Mucosa of descending colon (tissue), 3 donors: ENCODE data around the gene TMEM150C. TPM values are rescaled to one million over a fixed set of nuclear protein-coding genes. Genes with fewer than 3 reads are reported as not detected.
A peak's percentile ranks its signal among the peaks of the same experiment; 100 is the strongest.

ENCODE experiments used
- ATAC-seq: fragments of 200-7000 bp; cut with Tn5 transposase; one replicate; pipeline ENCODE4 v1.9.1; 2020; ENCODE audit warnings: mild to moderate bottlenecking, moderate library complexity
- DNase-seq, 3 donors: peaks; one replicate each; pipeline ENCODE4 v3.0.0-alpha.2; 2020
- H3K36me3 ChIP-seq: fragments of 200-600 bp; one replicate; pipeline ENCODE4 v1.8.0; 2021; ENCODE audit warnings: low read depth, mild to moderate bottlenecking
- H3K4me1 ChIP-seq: fragments of 200-600 bp; one replicate; pipeline ENCODE4 v1.8.0; 2021; ENCODE audit warnings: low read depth, mild to moderate bottlenecking
- H3K4me3 ChIP-seq: fragments of 200-600 bp; one replicate; pipeline ENCODE4 v1.8.0; 2021; ENCODE audit warnings: mild to moderate bottlenecking
- H3K9me3 ChIP-seq: fragments of 200-600 bp; one replicate; pipeline ENCODE4 v1.8.0; 2021; ENCODE audit warnings: mild to moderate bottlenecking
- intact Hi-C, 2 donors: fragments of 100-400 bp; cut with DNase I in 1 of 2; cut with micrococcal nuclease in 1 of 2; formaldehyde crosslinking; loops; one replicate each; pipeline versions ENCODE4 v1.11.0 to v1.11.1; 2022; cut with DNase I, micrococcal nuclease
- long read RNA-seq, 2 donors: library from polyadenylated mRNA; unstranded; transcript quantifications; one replicate each; pipeline ENCODE4 v2.0.0, GENCODE V29; 2019 to 2021
- total RNA-seq, 3 donors: library from RNA; stranded (reverse); fragmentation: NEBNext Ultra II Directional in 2 of 3; extraction: Animal tissue kit (Norgen Biotek cat#: 25700) in 2 of 3; gene quantifications; one replicate each; pipeline versions ENCODE4 v1.2.1 to v1.2.4, GENCODE V29; 2021 to 2023
- TF ChIP-seq, protein P1 (sequence below): fragments of 200-600 bp; IDR thresholded peaks from one replicate; pipeline ENCODE4 v1.8.0; 2022; ENCODE audit warnings: antibody characterized with exemption, mild to moderate bottlenecking
- donor health status: DM: no; HTN: no; CAD: no; lungs with moderate emphysema.
- donor health status: DM: no; HTN: no; CAD: no.
- donor health status: DM: no; HTN: yes; CAD: no.

TMEM150C gene
- 1 to 10 TPM; 1.6 to 9.4 (median 3.4) TPM for total RNA-seq
- long read RNA-seq, donor 1, transcript TMEM150C-201 (8 exons, 1,990 nt) = major isoform, 17 of 23 reads
- long read RNA-seq, donor 1, partial matches to known transcripts = 1 of 23 reads
- long read RNA-seq, donor 1, other reads (novel, unspliced or antisense) = 3 of 23 reads
- long read RNA-seq, donor 2, partial matches to known transcripts = 0 of 3 reads
- long read RNA-seq, donor 2, other reads (novel, unspliced or antisense) = 1 of 3 reads

DNA sequence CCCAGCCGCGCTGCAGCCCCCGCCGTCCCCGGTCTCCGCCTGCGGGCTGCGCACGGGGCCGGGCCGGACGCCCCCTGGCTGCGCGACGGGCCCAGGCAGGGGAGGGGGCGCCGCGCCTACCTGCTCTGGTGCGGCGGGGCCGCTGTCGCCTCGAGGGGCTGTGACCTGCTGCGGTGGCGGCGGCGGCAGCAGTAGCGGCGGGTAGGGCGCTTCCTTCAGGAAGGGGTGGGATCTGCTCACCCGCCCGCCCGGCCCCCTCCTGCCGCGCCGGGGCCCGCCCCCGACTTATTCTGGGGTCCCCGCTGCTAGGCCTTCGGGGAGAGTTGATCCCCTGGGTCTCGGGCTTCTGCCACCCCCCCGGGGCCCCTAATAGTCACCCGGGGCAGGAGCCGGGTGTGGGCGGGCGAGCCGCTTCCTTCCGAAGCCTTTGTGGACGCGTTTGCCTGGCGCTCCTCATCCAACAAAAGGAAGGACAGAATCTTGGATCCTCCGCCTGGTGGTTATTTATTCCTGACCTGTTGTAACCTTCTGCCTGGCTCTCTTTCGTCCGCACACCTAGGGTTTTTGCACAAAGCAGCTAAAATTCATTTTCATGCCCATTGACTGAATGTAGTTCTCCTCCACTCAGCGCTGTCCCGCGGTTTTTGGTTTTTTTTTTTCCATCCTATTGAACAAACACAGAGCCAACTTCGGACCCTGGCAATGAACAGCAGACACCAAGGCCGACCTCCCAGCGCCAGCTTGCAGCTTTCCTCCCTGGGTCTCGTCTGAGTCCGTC lies at the start of gene TMEM150C:
TSS of gene TMEM150C (minus strand) at position 203 of the 778 bp plus-strand sequence. CDS start 57,331 bp downstream, outside the sequence.
- Histone ChIP-seq H3K4me1 (no peaks in the 10 kb centered on the region), H3K9me3 (no peaks in the 10 kb centered on the region), H3K4me3 (peak within 1 kb of the TSS; percentile 34), H3K36me3 (no peaks in the 10 kb centered on the region)
- TF ChIP-seq, protein P1, sequence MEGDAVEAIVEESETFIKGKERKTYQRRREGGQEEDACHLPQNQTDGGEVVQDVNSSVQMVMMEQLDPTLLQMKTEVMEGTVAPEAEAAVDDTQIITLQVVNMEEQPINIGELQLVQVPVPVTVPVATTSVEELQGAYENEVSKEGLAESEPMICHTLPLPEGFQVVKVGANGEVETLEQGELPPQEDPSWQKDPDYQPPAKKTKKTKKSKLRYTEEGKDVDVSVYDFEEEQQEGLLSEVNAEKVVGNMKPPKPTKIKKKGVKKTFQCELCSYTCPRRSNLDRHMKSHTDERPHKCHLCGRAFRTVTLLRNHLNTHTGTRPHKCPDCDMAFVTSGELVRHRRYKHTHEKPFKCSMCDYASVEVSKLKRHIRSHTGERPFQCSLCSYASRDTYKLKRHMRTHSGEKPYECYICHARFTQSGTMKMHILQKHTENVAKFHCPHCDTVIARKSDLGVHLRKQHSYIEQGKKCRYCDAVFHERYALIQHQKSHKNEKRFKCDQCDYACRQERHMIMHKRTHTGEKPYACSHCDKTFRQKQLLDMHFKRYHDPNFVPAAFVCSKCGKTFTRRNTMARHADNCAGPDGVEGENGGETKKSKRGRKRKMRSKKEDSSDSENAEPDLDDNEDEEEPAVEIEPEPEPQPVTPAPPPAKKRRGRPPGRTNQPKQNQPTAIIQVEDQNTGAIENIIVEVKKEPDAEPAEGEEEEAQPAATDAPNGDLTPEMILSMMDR = no peak
- peak; percentile 24 to 53 (median 45) for DNase-seq
- ATAC-seq = peak; percentile 68
- intact Hi-C loops = no loop called here

DNA sequence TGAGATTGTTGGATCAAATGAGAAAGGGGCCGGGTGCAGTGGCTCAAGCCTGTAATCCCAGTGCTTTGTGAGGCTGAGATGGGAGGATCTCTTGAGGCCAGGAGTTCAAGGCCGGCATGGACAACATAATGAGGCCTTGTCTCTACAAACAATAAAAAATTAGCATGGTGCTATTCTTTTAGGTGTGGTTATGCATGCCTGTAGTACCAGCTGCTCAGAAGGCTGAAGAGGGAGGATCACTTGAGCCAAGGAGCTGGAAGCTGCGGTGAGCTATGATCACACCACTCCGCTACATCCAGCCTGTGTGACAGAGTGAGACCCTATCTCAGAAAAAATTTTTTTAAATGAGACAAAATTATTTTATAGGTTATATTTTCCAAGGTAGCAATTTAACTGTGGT lies 49.7 kb upstream of the TMEM150C start:
- Histone ChIP-seq H3K36me3 (no peaks in the 10 kb centered on the region), H3K9me3 (no peaks in the 10 kb centered on the region), H3K4me1 (no peaks in the 10 kb centered on the region), H3K4me3 (no peak overlapping the region)
- TF ChIP-seq, protein P1 = no peak
- ATAC-seq (peak; percentile 25), DNase-seq (no peak)
- intact Hi-C loops = no loop called here

DNA sequence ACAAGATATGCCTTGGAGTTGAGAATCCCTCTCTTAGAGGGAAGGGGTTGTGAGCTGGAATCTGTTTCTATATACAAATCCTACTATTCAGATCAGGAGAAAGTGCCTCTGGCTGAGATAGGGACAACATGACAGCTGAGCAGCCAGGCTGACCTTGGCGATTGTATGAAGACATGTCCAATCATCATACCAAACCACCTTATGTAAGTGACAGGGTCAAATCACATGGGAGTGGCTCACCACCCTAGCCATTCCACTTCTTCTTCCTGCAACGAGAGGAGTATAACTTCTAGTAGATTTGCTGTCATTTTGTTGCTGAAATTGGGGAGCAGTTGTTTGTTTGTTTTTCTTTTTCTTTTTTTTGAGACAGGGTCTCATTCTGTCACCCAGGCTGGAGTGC lies 48.3 kb upstream of the TMEM150C start:
- intact Hi-C loops = no loop called here
- Histone ChIP-seq H3K36me3 (no peaks in the 10 kb centered on the region), H3K4me3 (no peak overlapping the region), H3K4me1 (no peaks in the 10 kb centered on the region), H3K9me3 (no peaks in the 10 kb centered on the region)
- TF ChIP-seq, protein P1 = no peak
- DNase-seq = no peak
- ATAC-seq = no peak

DNA sequence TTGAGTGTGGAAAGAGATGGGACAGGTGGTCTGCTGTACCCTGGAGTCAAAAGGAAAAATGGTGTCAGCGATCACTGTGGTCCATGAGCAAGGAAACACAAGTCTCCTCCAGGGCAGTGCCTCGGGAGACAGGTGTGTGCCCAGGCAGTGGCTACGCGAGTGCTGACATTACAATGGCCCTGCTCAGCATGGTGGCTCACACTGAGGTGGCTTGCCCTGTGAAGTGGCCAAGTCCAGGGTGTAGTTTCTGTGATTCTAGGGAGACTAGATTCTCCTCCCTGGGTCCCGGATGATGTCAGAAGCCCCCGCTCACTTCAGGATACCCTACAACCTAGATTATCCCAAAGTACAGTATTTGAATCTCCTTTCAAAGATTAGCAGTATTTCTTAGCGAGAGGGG lies 44.8 kb upstream of the TMEM150C start:
- Histone ChIP-seq H3K4me1 (no peaks in the 10 kb centered on the region), H3K4me3 (no peak overlapping the region), H3K36me3 (no peaks in the 10 kb centered on the region), H3K9me3 (no peaks in the 10 kb centered on the region)
- TF ChIP-seq, protein P1 = no peak
- ATAC-seq = no peak
- intact Hi-C loops = no loop called here
- DNase-seq = no peak

DNA sequence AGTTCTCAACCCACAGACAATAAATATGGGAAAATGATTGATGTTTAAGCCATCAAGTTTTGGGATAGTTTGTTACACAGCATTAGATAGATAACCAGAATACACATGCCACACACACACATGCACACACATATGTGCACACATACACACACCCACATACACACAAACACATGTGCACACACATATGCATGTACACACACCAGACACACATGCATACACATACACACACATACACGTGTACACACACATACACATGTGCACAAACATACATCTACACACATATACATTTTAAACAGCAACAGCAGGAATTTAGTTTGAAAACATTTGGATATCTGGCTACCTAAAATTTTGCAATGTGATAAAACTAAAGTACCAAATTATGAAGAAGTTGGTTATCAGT lies 42.7 kb upstream of the TMEM150C start:
- ATAC-seq = no peak

More for the DNA sequence above, 42.7 kb upstream of the TMEM150C start:
- no peak for DNase-seq
- Histone ChIP-seq H3K4me3 (no peak overlapping the region), H3K9me3 (no peaks in the 10 kb centered on the region), H3K4me1 (no peaks in the 10 kb centered on the region), H3K36me3 (no peaks in the 10 kb centered on the region)
- TF ChIP-seq, protein P1 = no peak
- intact Hi-C loops = no loop called here
